HG03439 (cell line): ENCODE results near the gene IL12A.

Experiments used
- ATAC-seq: cut with Tn5 transposase; IDR thresholded peaks from one replicate; pipeline ENCODE4 v1.9.1; 2021; ENCODE audit warnings: mild to moderate bottlenecking, moderate library complexity; ENCODE audit not compliant: unreplicated experiment

Gene IL12A

GRCh38 chr3:159989973-159990846, 1.6 kb downstream of the IL12A start:
- no peak for ATAC-seq

- ATAC-seq: no peak
Observed at GRCh38 chr3:159991591-159991990, 3.0 kb downstream of the IL12A start.

- ATAC-seq: no peak
Observed at GRCh38 chr3:159992589-159992988, 4.0 kb downstream of the IL12A start.

- no peak for ATAC-seq
Observed at GRCh38 chr3:159994182-159994581, 5.5 kb downstream of the IL12A start.

GRCh38 chr3:159995091-159995490, 6.5 kb downstream of the IL12A start:
- no peak for ATAC-seq

- no peak for ATAC-seq
Observed at GRCh38 chr3:159996018-159996417, 7.4 kb downstream of the IL12A start.

- no peak for ATAC-seq
Observed at GRCh38 chr3:159996959-159997358, 8.3 kb downstream of the IL12A start.

GRCh38 chr3:160001148-160001760, 12.6 kb downstream of the IL12A start:
- ATAC-seq: no peak

GRCh38 chr3:160001850-160002623, 13.4 kb downstream of the IL12A start:
- no peak for ATAC-seq

GRCh38 chr3:160003520-160004128, 15.0 kb downstream of the IL12A start:
- peak; percentile 93 for ATAC-seq

GRCh38 chr3:160005004-160005403, 16.4 kb downstream of the IL12A start:
- ATAC-seq: no peak

- ATAC-seq: no peak
Observed at GRCh38 chr3:160006282-160007163, 17.9 kb downstream of the IL12A start.

- ATAC-seq: no peak
Observed at GRCh38 chr3:160008961-160009360, 20.3 kb downstream of the IL12A start.

- ATAC-seq: no peak
Observed at GRCh38 chr3:160009525-160009924, 20.9 kb downstream of the IL12A start.

GRCh38 chr3:160010578-160010977, 21.9 kb downstream of the IL12A start:
- peak; percentile 66 for ATAC-seq

GRCh38 chr3:160012108-160012507, 23.5 kb downstream of the IL12A start:
- ATAC-seq: peak; percentile 82

- no peak for ATAC-seq
Observed at GRCh38 chr3:160016972-160017371, 28.3 kb downstream of the IL12A start.

- ATAC-seq: no peak
Observed at GRCh38 chr3:160018959-160019358, 30.3 kb downstream of the IL12A start.

- no peak for ATAC-seq
Observed at GRCh38 chr3:160020057-160020711, 31.5 kb downstream of the IL12A start.

GRCh38 chr3:160022068-160022467, 33.4 kb downstream of the IL12A start:
- no peak for ATAC-seq
